Thoracic aorta (tissue), 2 donors: ENCODE data around the gene NMT2. TPM values are rescaled to one million over a fixed set of nuclear protein-coding genes. Genes with fewer than 3 reads are reported as not detected.
"Not testable (repeated sequence)": the region's sequence is repeated elsewhere in the genome, so short reads cannot be mapped to it uniquely, and the experiment has no call there.

Experiments
- ATAC-seq: fragments of 150-250 bp; one replicate; pipeline ENCODE4 v1.8.0; 2017; ENCODE audit warnings: low read depth; ENCODE audit not compliant: insufficient number of reproducible peaks, low FRiP score
- DNase-seq: peaks from one replicate; pipeline ENCODE4 v3.0.0-alpha.2; 2020; ENCODE audit warnings: low spot score
- H3K27ac ChIP-seq, 2 donors: fragments of 200-600 bp; sonication (generic); 1 replicate in 1 of 2; 2 replicates in 1 of 2; pipeline ENCODE4 v1.5.1; 2016; ENCODE audit warnings: mild to moderate bottlenecking in 2 of 2, moderate library complexity in 2 of 2
- H3K27me3 ChIP-seq: fragments of 200-600 bp; sonication (generic); replicated peaks from 2 replicates; pipeline ENCODE4 v1.6.0; 2016; ENCODE audit warnings: mild to moderate bottlenecking; ENCODE audit not compliant: insufficient read depth
- H3K36me3 ChIP-seq: fragments of 200-600 bp; sonication (generic); one replicate; pipeline ENCODE4 v1.5.1; 2016
- H3K4me1 ChIP-seq, 2 donors: fragments of 200-600 bp; sonication (generic); 1 replicate in 1 of 2; 2 replicates in 1 of 2; pipeline versions ENCODE4 v1.5.1 to v1.6.0; 2016; ENCODE audit warnings: low read depth in 2 of 2, mild to moderate bottlenecking in 1 of 2; ENCODE audit not compliant: control insufficient read depth in 1 of 2
- H3K4me3 ChIP-seq: fragments of 200-600 bp; sonication (generic); 2 replicates; pipeline ENCODE4 v1.5.1; 2016; ENCODE audit warnings: mild to moderate bottlenecking
- H3K9me3 ChIP-seq: fragments of 200-600 bp; sonication (generic); 2 replicates; pipeline ENCODE4 v1.5.1; 2016
- CTCF ChIP-seq: fragments of 200-600 bp; sonication (generic); IDR thresholded peaks from one replicate; pipeline ENCODE4 v1.5.1; 2019; ENCODE audit warnings: antibody characterized with exemption
- total RNA-seq, 2 donors: library from RNA; depleted of rRNA; stranded (reverse); fragments of >200 nt; gene quantifications; one replicate each; pipeline versions ENCODE4 v1.1.0 to v1.2.3, GENCODE V29; 2016

The NMT2 gene
- total RNA-seq, 2 donors from 2014 or later = 15.0 to 18.7 TPM

- no peaks in the 10 kb centered on the region for H3K27me3 ChIP-seq
- ATAC-seq (no peak), DNase-seq (no peak)
- H3K9me3 ChIP-seq = no peaks in the 10 kb centered on the region
- H3K36me3 ChIP-seq = no peaks in the 10 kb centered on the region
- no peak overlapping the region for H3K4me3 ChIP-seq
- TF ChIP-seq CTCF = no peak
- no peaks in the 10 kb centered on the region for H3K4me1 ChIP-seq
- H3K27ac ChIP-seq = no peak overlapping the region
Observed at GRCh38 chr10:15210521-15210920, 42.0 kb upstream of the NMT2 start.

GRCh38 chr10:15209827-15210509, 41.5 kb upstream of the NMT2 start:
- no peak overlapping the region for H3K4me3 ChIP-seq
- peak; percentile 57 for DNase-seq

GRCh38 chr10:15208221-15208620, 39.7 kb upstream of the NMT2 start:
- Histone ChIP-seq H3K4me1 (no peaks in the 10 kb centered on the region), H3K27me3 (no peaks in the 10 kb centered on the region), H3K27ac (no peak overlapping the region), H3K9me3 (no peaks in the 10 kb centered on the region), H3K4me3 (no peak overlapping the region), H3K36me3 (no peaks in the 10 kb centered on the region)
- DNase-seq (no peak), ATAC-seq (no peak)
- TF ChIP-seq CTCF = no peak

More at GRCh38 chr10:15209827-15210509, 41.5 kb upstream of the NMT2 start:
- no peak for ATAC-seq
- Histone ChIP-seq H3K4me1 (no peaks in the 10 kb centered on the region), H3K27ac (no peak overlapping the region), H3K27me3 (no peaks in the 10 kb centered on the region), H3K36me3 (no peaks in the 10 kb centered on the region), H3K9me3 (no peaks in the 10 kb centered on the region)
- peak; percentile 86 for TF ChIP-seq CTCF

GRCh38 chr10:15207410-15207809, 38.9 kb upstream of the NMT2 start:
- not testable (repeated sequence) for H3K9me3 ChIP-seq, DNase-seq, H3K27me3 ChIP-seq, ATAC-seq, H3K27ac ChIP-seq, H3K36me3 ChIP-seq, H3K4me1 ChIP-seq, H3K4me3 ChIP-seq

GRCh38 chr10:15202639-15203038, 34.1 kb upstream of the NMT2 start:
- Histone ChIP-seq H3K36me3 (no peaks in the 10 kb centered on the region), H3K4me3 (no peak overlapping the region), H3K9me3 (no peaks in the 10 kb centered on the region), H3K4me1 (no peaks in the 10 kb centered on the region), H3K27ac (no peak overlapping the region), H3K27me3 (no peaks in the 10 kb centered on the region)
- DNase-seq = no peak
- TF ChIP-seq CTCF = no peak
- no peak for ATAC-seq

- not testable (repeated sequence) for H3K4me3 ChIP-seq, H3K4me1 ChIP-seq, DNase-seq, H3K9me3 ChIP-seq, H3K27ac ChIP-seq, H3K27me3 ChIP-seq, H3K36me3 ChIP-seq, ATAC-seq
Observed at GRCh38 chr10:15202301-15202621, 33.8 kb upstream of the NMT2 start.
